Choroid plexus epithelial cell (primary cell): ENCODE data around the gene RNU6-9.
"Not testable (repeated sequence)": the region's sequence is repeated elsewhere in the genome, so short reads cannot be mapped to it uniquely, and the experiment has no call there.

Experiments
- DNase-seq: peaks from one replicate; pipeline ENCODE4 v3.0.0-alpha.2; 2010; ENCODE audit warnings: low read depth
- H3K4me3 ChIP-seq: 2 replicates; pipeline ENCODE4 v1.5.1; 2011; ENCODE audit warnings: low read depth, mild to moderate bottlenecking, control low read depth, low read length, moderate library complexity
- CTCF ChIP-seq: conservative IDR thresholded peaks from 2 replicates; pipeline ENCODE4 v1.5.1; 2011; ENCODE audit warnings: low read depth, mild to moderate bottlenecking, control low read depth, inconsistent platforms, low read length, moderate library complexity

RNU6-9 gene

DNA sequence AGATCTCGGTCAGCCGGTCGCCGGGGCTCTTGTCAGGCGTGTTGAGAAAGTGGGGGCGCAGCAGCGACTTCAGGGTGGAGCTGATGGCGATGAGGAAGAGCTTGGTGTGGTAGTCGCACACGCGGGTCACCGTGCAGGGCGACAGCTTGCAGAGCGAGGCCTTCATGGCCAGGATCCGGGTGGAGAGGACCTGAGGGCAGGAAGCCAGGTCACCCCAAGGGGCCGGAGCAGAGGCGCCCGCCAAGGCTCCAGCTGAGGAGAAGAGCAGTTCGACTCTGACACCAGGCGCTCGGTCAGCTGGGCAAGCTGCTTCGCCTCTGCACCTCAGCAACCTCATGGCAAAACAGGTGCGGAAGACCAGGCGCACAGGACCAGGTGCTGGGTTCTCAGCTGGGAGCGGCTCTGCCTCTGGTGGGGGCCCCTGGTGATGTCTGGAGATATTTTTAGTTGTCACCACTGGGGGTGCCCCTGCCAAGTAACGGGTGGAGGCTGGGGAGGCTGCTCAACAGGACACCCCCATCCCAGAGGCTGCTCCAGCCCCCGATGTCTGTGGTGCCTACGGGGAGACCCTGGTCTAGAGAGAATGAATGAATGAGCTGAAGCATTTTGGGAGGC, 17.9 kb upstream of the RNU6-9 start:
- H3K4me3 ChIP-seq: no peak overlapping the region
- DNase-seq: no peak
- TF ChIP-seq CTCF: no peak

DNA sequence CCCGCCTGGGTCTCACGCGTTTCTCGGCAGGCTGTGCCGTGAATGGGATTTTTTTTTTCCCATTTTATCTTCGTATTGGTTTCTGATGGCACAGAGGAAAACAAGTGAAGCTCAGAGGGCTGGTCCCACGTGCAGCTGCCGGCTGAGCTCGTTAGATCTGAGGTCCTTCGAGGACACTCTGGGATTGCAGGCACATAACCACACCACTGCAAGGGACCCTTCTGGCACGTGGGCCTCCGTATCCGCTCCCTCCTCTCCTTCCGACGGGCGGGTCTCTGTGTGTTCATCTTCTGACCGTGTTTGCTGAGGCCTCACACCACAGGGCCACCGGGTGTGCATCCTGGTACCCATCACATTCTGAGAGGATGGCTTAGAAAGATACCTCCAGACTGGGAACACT, 17.2 kb upstream of the RNU6-9 start:
- no peak overlapping the region for H3K4me3 ChIP-seq
- DNase-seq: no peak
- TF ChIP-seq CTCF: no peak

GRCh38 chr19:876780-877314, 16.4 kb upstream of the RNU6-9 start:
- no peak for TF ChIP-seq CTCF
- DNase-seq: no peak
- H3K4me3 ChIP-seq: no peak overlapping the region

GRCh38 chr19:877992-878660, 15.2 kb upstream of the RNU6-9 start:
- DNase-seq, H3K4me3 ChIP-seq: not testable (repeated sequence)

DNA sequence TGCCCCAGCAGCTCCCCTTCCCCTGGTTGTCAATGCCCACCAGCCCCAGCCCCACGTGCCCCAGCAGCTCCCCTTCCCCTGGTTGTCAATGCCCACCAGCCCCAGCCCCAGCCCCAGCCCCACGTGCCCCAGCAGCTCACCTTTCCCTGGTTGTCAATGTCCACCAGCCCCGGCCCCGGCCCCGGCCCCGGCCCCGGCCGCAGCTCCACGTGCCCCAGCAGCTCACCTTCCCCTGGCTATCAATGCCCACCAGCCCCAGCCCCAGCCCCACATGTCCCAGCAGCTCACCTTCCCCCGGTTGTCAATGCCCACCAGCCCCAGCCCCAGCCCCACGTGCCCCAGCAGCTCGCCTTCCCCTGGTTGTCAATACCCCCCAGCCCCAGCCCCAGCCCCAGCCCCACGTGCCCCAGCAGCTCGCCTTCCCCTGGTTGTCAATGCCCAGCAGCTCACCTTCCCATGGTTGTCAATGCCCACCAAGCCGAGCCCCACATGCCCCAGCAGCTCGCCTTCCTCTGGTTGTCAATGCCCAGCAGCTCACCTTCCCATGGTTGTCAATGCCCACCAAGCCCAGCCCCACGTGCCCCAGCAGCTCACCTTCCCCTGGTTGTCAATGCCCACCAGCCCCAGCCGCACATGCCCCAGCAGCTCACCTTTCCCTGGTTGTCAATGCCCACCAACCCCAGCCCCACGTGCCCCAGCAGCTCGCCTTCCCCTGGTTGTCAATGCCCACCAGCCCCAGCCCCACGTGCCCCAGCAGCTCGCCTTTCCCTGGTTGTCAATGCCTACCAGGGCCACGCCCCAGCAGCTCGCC, 14.3 kb upstream of the RNU6-9 start:
- not testable (repeated sequence) for H3K4me3 ChIP-seq, DNase-seq

DNA sequence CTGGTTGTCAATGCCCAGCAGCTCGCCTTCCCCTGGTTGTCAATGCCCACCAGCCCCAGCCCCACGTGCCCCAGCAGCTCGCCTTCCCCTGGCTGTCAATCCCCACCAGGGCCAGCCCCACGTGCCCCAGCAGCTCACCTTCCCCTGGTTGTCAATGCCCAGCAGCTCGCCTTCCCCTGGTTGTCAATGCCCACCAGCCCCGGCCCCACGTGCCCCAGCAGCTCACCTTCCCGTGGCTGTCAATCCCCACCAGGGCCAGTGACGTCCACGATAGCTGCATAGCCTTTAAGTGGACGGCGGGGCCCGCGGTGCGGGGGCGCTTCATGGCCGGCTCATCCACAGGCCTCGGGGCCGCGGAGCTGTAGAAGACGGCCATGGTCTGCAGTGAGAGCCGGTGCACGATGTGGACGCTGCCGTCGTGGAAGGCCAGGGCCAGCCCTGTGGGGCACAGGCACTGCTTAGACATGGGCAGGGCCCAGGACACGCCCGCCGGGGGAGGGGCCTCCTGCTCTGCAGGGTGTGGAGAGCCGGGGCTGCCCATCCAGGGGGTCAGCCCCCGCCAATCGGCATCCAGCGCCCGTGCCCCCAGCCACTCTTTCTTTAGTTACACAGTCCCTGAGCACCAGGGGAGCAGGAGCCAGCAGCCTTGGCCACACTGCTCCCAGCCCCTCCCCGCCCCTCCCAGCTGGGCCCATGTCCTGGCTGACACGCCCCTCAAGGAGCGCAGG, 13.4 kb upstream of the RNU6-9 start:
- no peak for TF ChIP-seq CTCF
- no peak for DNase-seq
- H3K4me3 ChIP-seq: no peak overlapping the region

GRCh38 chr19:881385-882071, 11.8 kb upstream of the RNU6-9 start:
- TF ChIP-seq CTCF: no peak
- H3K4me3 ChIP-seq: no peak overlapping the region
- no peak for DNase-seq
